Transverse colon (tissue), 4 donors: Measurements from ENCODE around the gene OR13C4. TPM values are rescaled to one million over a fixed set of nuclear protein-coding genes. Genes with fewer than 3 reads are reported as not detected.

ENCODE experiments used
- DNase-seq: peaks from one replicate; pipeline ENCODE4 v3.0.0-alpha.2; 2019
- H3K27ac ChIP-seq, 4 donors: fragments of 200-600 bp; sonication (generic); 2 replicates each; pipeline ENCODE4 v1.5.1; 2016 to 2018; ENCODE audit warnings: inconsistent platforms in 4 of 4
- H3K27me3 ChIP-seq: fragments of 200-600 bp; sonication (generic); 2 replicates; pipeline ENCODE4 v1.5.1; 2017; ENCODE audit warnings: inconsistent platforms
- H3K36me3 ChIP-seq, 4 donors: fragments of 200-600 bp; sonication (generic); 2 replicates each; pipeline ENCODE4 v1.5.1; 2017 to 2019; ENCODE audit warnings: inconsistent platforms in 4 of 4
- H3K4me1 ChIP-seq, 4 donors: fragments of 200-600 bp; sonication (generic); 2 replicates each; pipeline ENCODE4 v1.5.1; 2017 to 2020; ENCODE audit warnings: inconsistent platforms in 4 of 4
- H3K4me3 ChIP-seq, 4 donors: fragments of 200-600 bp; sonication (generic); 1 replicate in 1 of 4; 2 replicates in 3 of 4; pipeline versions ENCODE4 v1.5.1 to v1.6.1; 2017 to 2019; ENCODE audit warnings: inconsistent platforms in 4 of 4
- H3K9me3 ChIP-seq, 2 donors: fragments of 200-600 bp; sonication (generic); 2 replicates each; pipeline ENCODE4 v1.5.1; 2017 to 2019; ENCODE audit warnings: inconsistent platforms in 2 of 2
- EP300 ChIP-seq: sonication (generic); formaldehyde crosslinking; IDR thresholded peaks from one replicate; pipeline ENCODE4 v1.6.1; 2017; ENCODE audit warnings: antibody characterized with exemption, low read depth
- POLR2A ChIP-seq: fragments of 450-650 bp; IDR thresholded peaks from one replicate; pipeline ENCODE4 v1.6.1; 2016; ENCODE audit warnings: antibody characterized with exemption, mild to moderate bottlenecking, moderate library complexity
- POLR2AphosphoS5 ChIP-seq, 3 donors: sonication (generic); formaldehyde crosslinking; IDR thresholded peaks; one replicate each; pipeline ENCODE4 v1.6.1; 2016; ENCODE audit warnings: antibody characterized with exemption in 3 of 3
- WGBS, 2 donors: methylation state at CpG; one replicate each; pipeline ENCODE4 v1.1.5; 2018; ENCODE audit warnings: low coverage in 1 of 2; 5-methylcytosine and 5-hydroxymethylcytosine counted together
- in situ Hi-C, 4 donors: fragments of 200-750 bp; cut with MboI; loops; one replicate each; pipeline versions ENCODE4 v1.15.0 to v1.15.1; 2017; ENCODE audit warnings: low sequenced_read_pairs in 3 of 4, low pct_ligation_motif_present in 1 of 4, low pct_unique_long_range_greater_than_20kb in 1 of 4
- intact Hi-C: fragments of 100-400 bp; cut with DNase I; formaldehyde crosslinking; loops from one replicate; pipeline ENCODE4 v1.15.1; 2023; ENCODE audit warnings: low total_unique reads
- total RNA-seq, 4 donors: library from RNA; depleted of rRNA; stranded (reverse); fragments of >200 nt; gene quantifications; one replicate each; pipeline ENCODE4 v1.1.0, GENCODE V29; 2016
- TF ChIP-seq, protein P1 (sequence below), 5 experiments: fragments of 200-600 bp in 3 of 5; fragments of 450-650 bp in 2 of 5; sonication (generic) in 3 of 5; IDR thresholded peaks; 1 replicate in 2 of 5; 2 replicates in 3 of 5; pipeline ENCODE4 v1.5.1; 2016 to 2017; ENCODE audit warnings: antibody characterized with exemption in 5 of 5, inconsistent platforms in 3 of 5, mild to moderate bottlenecking in 2 of 5, moderate library complexity in 1 of 5

OR13C4 gene
- total RNA-seq: not detected

DNA sequence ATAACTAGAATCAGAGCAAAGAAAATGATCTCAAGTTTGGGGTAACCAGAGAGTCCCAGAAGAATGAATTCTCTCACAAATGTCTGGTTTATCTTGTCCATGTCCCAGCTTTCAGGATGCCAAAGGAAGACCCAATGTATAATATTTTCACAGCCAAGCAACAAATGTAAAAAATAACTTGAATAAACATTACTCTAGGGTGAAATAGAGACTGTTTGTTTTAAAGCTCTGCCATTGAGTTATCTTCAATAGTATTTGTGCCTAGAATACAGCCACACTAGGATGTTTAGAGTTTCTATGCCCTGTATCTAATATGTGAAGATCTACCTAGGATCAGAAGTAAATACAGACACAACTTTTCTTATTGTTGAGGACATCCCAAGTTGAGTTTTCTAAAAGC lies at the start of gene OR13C4:
OR13C4 (minus strand) TSS at position 101 of the 400 bp plus-strand sequence; CDS start at position 101, 0 bp downstream.
- no peak within 1 kb of the TSS for H3K27ac ChIP-seq
- no peak within 1 kb of the TSS for H3K4me3 ChIP-seq
- in situ Hi-C loops: no loop called here
- H3K36me3 ChIP-seq: no peaks in the 10 kb centered on the region
- H3K9me3 ChIP-seq: no peaks in the 10 kb centered on the region
- no peak for DNase-seq
- intact Hi-C loops: no loop called here
- no peaks in the 10 kb centered on the region for H3K4me1 ChIP-seq
- no peaks in the 10 kb centered on the region for H3K27me3 ChIP-seq
- no peak for TF ChIP-seq POLR2AphosphoS5 (IDR thresholded peaks at IDR 0.05)
- TF ChIP-seq POLR2A: no peak
- TF ChIP-seq, protein P1, sequence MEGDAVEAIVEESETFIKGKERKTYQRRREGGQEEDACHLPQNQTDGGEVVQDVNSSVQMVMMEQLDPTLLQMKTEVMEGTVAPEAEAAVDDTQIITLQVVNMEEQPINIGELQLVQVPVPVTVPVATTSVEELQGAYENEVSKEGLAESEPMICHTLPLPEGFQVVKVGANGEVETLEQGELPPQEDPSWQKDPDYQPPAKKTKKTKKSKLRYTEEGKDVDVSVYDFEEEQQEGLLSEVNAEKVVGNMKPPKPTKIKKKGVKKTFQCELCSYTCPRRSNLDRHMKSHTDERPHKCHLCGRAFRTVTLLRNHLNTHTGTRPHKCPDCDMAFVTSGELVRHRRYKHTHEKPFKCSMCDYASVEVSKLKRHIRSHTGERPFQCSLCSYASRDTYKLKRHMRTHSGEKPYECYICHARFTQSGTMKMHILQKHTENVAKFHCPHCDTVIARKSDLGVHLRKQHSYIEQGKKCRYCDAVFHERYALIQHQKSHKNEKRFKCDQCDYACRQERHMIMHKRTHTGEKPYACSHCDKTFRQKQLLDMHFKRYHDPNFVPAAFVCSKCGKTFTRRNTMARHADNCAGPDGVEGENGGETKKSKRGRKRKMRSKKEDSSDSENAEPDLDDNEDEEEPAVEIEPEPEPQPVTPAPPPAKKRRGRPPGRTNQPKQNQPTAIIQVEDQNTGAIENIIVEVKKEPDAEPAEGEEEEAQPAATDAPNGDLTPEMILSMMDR (IDR thresholded peaks at IDR 0.05): no peak
- no peak for TF ChIP-seq EP300

DNA sequence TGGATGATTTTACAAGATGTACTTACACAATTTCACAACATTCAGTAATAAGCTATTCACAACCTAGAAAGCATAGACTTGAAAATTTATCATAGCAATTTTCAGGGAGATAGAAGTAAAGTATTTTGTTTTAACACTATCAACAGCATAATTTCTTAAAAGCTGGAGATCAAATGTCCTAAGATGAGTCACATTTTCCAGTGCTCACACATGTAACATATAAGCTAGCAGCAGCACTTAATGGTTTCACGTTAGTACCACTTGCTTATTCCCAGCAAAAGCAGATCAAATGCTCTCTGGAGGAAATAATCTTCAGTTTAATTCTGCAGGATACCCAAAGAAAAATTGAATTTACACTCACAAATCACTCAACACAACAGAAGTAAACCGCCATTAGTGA lies 48.4 kb upstream of the OR13C4 start:
- Histone ChIP-seq H3K4me1 (no peaks in the 10 kb centered on the region), H3K36me3 (no peaks in the 10 kb centered on the region), H3K9me3 (peaks cover 0 to 8% of the 10 kb centered on the region in 2 donors), H3K4me3 (no peak overlapping the region), H3K27me3 (no peaks in the 10 kb centered on the region), H3K27ac (no peak overlapping the region)
- intact Hi-C loops (no loop called here), in situ Hi-C loops (no loop called here)
- TF ChIP-seq, protein P1 (IDR thresholded peaks at IDR 0.05): no peak
- no peak for TF ChIP-seq EP300
- no peak for TF ChIP-seq POLR2A
- DNase-seq: no peak
- 59 to 77% methylated on average over 2 of the region's 2 CpGs for WGBS, 2 donors

DNA sequence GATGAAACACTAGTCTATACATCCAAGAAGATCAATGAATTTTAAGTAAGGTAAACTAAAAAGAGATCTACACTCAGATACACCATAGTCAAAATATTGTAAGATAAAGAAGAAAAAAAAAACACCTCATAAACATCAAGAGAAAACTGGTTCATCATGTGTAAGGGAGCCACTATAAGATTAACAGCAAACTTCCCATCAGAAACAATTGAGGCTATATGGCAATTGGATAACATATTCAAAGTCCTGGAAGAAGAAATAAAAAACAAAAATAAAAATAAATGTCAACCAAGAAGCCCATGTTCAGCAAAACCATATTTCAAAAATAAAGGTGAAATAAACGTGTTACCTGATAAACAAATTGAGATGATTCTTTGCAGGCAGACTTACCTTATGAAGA lies 45.6 kb upstream of the OR13C4 start:
- no peak overlapping the region for H3K4me3 ChIP-seq
- WGBS, 2 donors: 67 to 69% methylated on average over 1 of the region's 1 CpG
- no peaks in the 10 kb centered on the region for H3K4me1 ChIP-seq
- H3K27ac ChIP-seq: no peak overlapping the region
- H3K9me3 ChIP-seq: peaks cover 0 to 8% of the 10 kb centered on the region in 2 donors
- in situ Hi-C loops (no loop called here), intact Hi-C loops (no loop called here)
- no peaks in the 10 kb centered on the region for H3K27me3 ChIP-seq
- no peak for DNase-seq
- TF ChIP-seq EP300 (no peak), POLR2A (no peak), POLR2AphosphoS5 (IDR thresholded peaks at IDR 0.05) (no peak)
- TF ChIP-seq, protein P1 (IDR thresholded peaks at IDR 0.05): no peak
- H3K36me3 ChIP-seq: no peaks in the 10 kb centered on the region

DNA sequence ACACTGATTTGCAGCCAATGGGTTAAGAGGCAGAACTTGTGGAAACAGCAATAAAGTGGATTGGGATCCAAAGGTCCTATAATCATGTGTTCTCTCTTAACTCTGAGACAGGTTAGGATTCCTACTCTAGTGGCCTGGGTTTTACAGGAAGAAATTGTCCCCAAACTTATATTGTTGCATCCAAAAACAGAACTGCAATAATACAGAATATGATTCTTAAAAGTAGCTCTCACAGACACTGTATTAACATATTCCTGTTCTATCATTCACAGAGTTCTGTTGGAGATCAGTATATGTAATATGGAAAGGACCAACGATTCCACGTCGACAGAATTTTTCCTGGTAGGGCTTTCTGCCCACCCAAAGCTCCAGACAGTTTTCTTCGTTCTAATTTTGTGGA lies 41.9 kb upstream of the OR13C4 start, which contains the start of gene OR13C8:
OR13C8 (plus strand) TSS at position 301 of the 400 bp plus-strand sequence; CDS start at position 301, 0 bp downstream.
- in situ Hi-C loops (no loop called here), intact Hi-C loops (no loop called here)
- no peaks in the 10 kb centered on the region for H3K4me1 ChIP-seq
- H3K27me3 ChIP-seq: no peaks in the 10 kb centered on the region
- peaks cover 0 to 8% of the 10 kb centered on the region in 2 donors for H3K9me3 ChIP-seq
- whole genome bisulfite sequencing, 2 donors: 76 to 92% methylated on average over 4 of the region's 4 CpGs
- H3K4me3 ChIP-seq: no peak within 1 kb of the TSS
- no peaks in the 10 kb centered on the region for H3K36me3 ChIP-seq
- no peak within 1 kb of the TSS for H3K27ac ChIP-seq
- TF ChIP-seq, protein P1 (IDR thresholded peaks at IDR 0.05): no peak
- TF ChIP-seq EP300: no peak
- TF ChIP-seq POLR2A: no peak
- no peak for TF ChIP-seq POLR2AphosphoS5 (IDR thresholded peaks at IDR 0.05)
- no peak for DNase-seq
